Left cardiac atrium (tissue), 2 donors: ENCODE data around the gene C22orf39. TPM values are rescaled to one million over a fixed set of nuclear protein-coding genes. Genes with fewer than 3 reads are reported as not detected.

Source experiments
- total RNA-seq, 2 donors: library from RNA; stranded (reverse); fragmentation: NEBNext Ultra II Directional; extraction: Animal tissue kit (Norgen Biotek cat#: 25700); gene quantifications; one replicate each; pipeline ENCODE4 v1.2.1, GENCODE V29; 2021
- donor health status: DM: no; HTN: yes; CAD: no; lungs with severe emphysema.
- donor health status: DM: yes; HTN: yes; CAD: no.

Gene C22orf39
- total RNA-seq, 2 donors from 2014 or later = 38.3 to 48.0 TPM

Other genes with a start within 250 kb of the C22orf39 start
- gene CLTCL1, start 156.0 kb downstream of the C22orf39 start, total RNA-seq = 10 to 100 TPM; 16.0 to 20.5 TPM
- 10 to 100 TPM; 15.3 to 22.1 TPM for gene HIRA, start 16.0 kb downstream of the C22orf39 start, total RNA-seq
- gene MRPL40, start 15.2 kb downstream of the C22orf39 start, total RNA-seq = 10 to 100 TPM; 30.2 to 32.2 TPM
- gene UFD1, start 31.5 kb upstream of the C22orf39 start, total RNA-seq = 10 to 100 TPM; 43.8 to 46.9 TPM
- gene CDC45, start 32.2 kb upstream of the C22orf39 start, total RNA-seq = 1 to 10 TPM in 1 of 2 donors, under 1 TPM in 1; 0.34 to 2.1 TPM
- gene CLDN5, start 76.7 kb upstream of the C22orf39 start, total RNA-seq = 10 to 100 TPM; 23.3 to 42.1 TPM